ENCODE data around the gene LITAF. TPM values are rescaled to one million over a fixed set of nuclear protein-coding genes. Genes with fewer than 3 reads are reported as not detected.

The LITAF gene
- total and polyA plus RNA-seq, 2 of the 4 experiments (the other 2 are of a cell fraction) = 113 to 206 TPM

- H4K8ac ChIP-seq (ENCODE audit: low read depth in 2 of 2, low read length in 2 of 2) = no peak overlapping the region
- no peak overlapping the region for H3K9ac ChIP-seq (ENCODE audit: low read depth, low read length)
- TF ChIP-seq ELK1 (IDR thresholded peaks at IDR 0.05; ENCODE audit: borderline replicate concordance, low read depth, low read length) (no peak), CHD1 (IDR thresholded peaks at IDR 0.05; ENCODE audit: low read depth, low read length) (no peak), CTCF (conservative IDR thresholded peaks at IDR 0.05; ENCODE audit: low read depth, low read length) (no peak), MXI1 (IDR thresholded peaks at IDR 0.05; ENCODE audit: borderline replicate concordance, low read depth, low read length) (no peak)
- H3K4ac ChIP-seq (ENCODE audit: low read depth, low read length) = 0 out of 2 replicates have a peak overlapping the region, but pooled peaks have one; percentile 11
- ATAC-seq (ENCODE audit: low read depth) (no peak), DNase-seq (no peak)
- H3K79me1 ChIP-seq (ENCODE audit: low read depth in 1 of 2, low read length in 2 of 2) = no peaks in the 10 kb centered on the region; a peak in 1 of 4 replicates
- peak overlapping the region; percentile 22; the same call in 1 of the 2 replicates for H4K91ac ChIP-seq (ENCODE audit: insufficient read depth, low read depth, low read length)
- in situ Hi-C loops (cut with MboI; ENCODE audit: low sequenced_read_pairs) (no loop called here), dilution Hi-C loops (cut with HindIII; ENCODE audit: low sequenced_read_pairs, unreplicated experiment) (no loop called here), intact Hi-C loops (cut with micrococcal nuclease) (no loop called here)
- WGBS, 2 experiments (ENCODE audit: extremely low coverage in 2 of 2, insufficient read length in 1 of 2) = no CpG with 5 or more reads among the region's 12 CpGs
- no peak overlapping the region for H2AK9ac ChIP-seq (replicated peaks; ENCODE audit: low read depth, low read length, poor library complexity)
- peaks cover 16% of the 10 kb centered on the region for H3K9me1 ChIP-seq (ENCODE audit: insufficient read depth, low read length)
- peak overlapping the region; percentile 77; the same call in 1 of the 3 replicates for H2BK15ac ChIP-seq (ENCODE audit: low read depth, low read length)
- H3K18ac ChIP-seq (ENCODE audit: low read depth, low read length) = no peak overlapping the region
- H3K36me3 ChIP-seq (ENCODE audit: control insufficient read depth, insufficient read depth, low read length) = no peaks in the 10 kb centered on the region
- no peaks in the 10 kb centered on the region for H3K9me3 ChIP-seq (ENCODE audit: control insufficient read depth, insufficient read depth, low read length)
- POLR2A ChIA-PET (ENCODE audit: unreplicated experiment) = no interaction called here
- CTCF ChIA-PET = interaction anchor here (0.7 kb wide), 1 partner anchor 104 kb away, joined by 3 read pairs; no protein-coding TSS in a partner anchor
- H2BK5ac ChIP-seq (ENCODE audit: low read depth, low read length, poor library complexity, severe bottlenecking) = no peak overlapping the region
- no peak overlapping the region for H2AFZ ChIP-seq (replicated peaks; ENCODE audit: low read length, poor library complexity)
- peak overlapping the region; percentile 26 for H2BK20ac ChIP-seq (ENCODE audit: low read depth, low read length)
- H3K23ac ChIP-seq (ENCODE audit: low read depth, low read length) = no peak overlapping the region
- H4K20me1 ChIP-seq (ENCODE audit: insufficient read depth, low read length) = peaks cover 2% of the 10 kb centered on the region; the same call in 1 of the 2 replicates
- H2AK5ac ChIP-seq (ENCODE audit: low read depth, low read length) = peak overlapping the region; percentile 42; the same call in 1 of the 2 replicates
- no peak overlapping the region for H4K5ac ChIP-seq (ENCODE audit: low read depth, low read length)
- H3K27ac ChIP-seq (ENCODE audit: insufficient read depth, low read length) = no peak overlapping the region
- BruUV-seq (replicated peaks) = no TSS peak
- H3K56ac ChIP-seq (ENCODE audit: extremely low read depth, insufficient read depth, low read length) = no peak overlapping the region
- H2BK120ac ChIP-seq (ENCODE audit: low read depth, low read length) = peak overlapping the region; percentile 28
- no peak overlapping the region for H3K4me2 ChIP-seq (ENCODE audit: low read depth, low read length)
- H3K14ac ChIP-seq (replicated peaks; ENCODE audit: low read depth, low read length) = no peak overlapping the region
- H3K4me3 ChIP-seq (ENCODE audit: insufficient read depth, low read depth, low read length) = no peak overlapping the region
- peaks cover 28% of the 10 kb centered on the region for H3K4me1 ChIP-seq (ENCODE audit: control insufficient read depth, insufficient read depth, low read length)
- no peaks in the 10 kb centered on the region for H3K27me3 ChIP-seq (ENCODE audit: control insufficient read depth, insufficient read depth, low read length)
Observed at GRCh38 chr16:11635679-11636171, 49.0 kb upstream of the LITAF start.
